DMS53 treated with DMSO at 0.1 percent for 48 hours (cell line): ENCODE results near the gene TERT.
"Not testable (repeated sequence)": the region's sequence is repeated elsewhere in the genome, so short reads cannot be mapped to it uniquely, and the experiment has no call there.

Experiments used
- DNase-seq: peaks from one replicate; lab custom pipeline; 2025; ENCODE audit not compliant: unreplicated experiment; lab: John Stamatoyannopoulos, UW

TERT gene

DNA sequence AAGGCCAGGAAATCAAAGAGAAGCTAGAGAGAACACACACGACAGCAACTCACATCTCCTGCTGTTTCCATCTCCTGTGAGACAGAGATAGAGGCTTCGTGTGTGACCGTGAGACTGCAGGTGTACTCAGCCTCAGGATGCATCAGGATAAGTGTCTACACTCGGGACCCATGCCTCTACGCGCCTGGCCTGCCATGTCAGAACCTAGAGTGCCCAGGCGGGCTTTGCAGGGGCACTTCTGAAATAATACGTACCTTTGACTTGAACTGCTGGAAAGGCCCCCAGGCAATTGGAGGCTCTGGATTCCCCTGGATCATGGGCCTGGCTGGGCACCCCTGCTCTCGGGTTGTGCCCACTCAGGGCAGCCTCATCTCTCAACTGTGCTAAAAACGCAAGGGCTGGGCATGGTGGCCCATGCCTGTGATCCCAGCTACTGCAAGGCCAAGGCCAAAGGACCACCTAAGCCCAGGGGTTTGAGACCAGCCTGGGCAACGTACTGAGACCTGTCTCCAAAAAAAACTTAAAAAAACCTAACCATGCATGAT lies 37.1 kb upstream of the TERT start:
- no peak for DNase-seq

DNA sequence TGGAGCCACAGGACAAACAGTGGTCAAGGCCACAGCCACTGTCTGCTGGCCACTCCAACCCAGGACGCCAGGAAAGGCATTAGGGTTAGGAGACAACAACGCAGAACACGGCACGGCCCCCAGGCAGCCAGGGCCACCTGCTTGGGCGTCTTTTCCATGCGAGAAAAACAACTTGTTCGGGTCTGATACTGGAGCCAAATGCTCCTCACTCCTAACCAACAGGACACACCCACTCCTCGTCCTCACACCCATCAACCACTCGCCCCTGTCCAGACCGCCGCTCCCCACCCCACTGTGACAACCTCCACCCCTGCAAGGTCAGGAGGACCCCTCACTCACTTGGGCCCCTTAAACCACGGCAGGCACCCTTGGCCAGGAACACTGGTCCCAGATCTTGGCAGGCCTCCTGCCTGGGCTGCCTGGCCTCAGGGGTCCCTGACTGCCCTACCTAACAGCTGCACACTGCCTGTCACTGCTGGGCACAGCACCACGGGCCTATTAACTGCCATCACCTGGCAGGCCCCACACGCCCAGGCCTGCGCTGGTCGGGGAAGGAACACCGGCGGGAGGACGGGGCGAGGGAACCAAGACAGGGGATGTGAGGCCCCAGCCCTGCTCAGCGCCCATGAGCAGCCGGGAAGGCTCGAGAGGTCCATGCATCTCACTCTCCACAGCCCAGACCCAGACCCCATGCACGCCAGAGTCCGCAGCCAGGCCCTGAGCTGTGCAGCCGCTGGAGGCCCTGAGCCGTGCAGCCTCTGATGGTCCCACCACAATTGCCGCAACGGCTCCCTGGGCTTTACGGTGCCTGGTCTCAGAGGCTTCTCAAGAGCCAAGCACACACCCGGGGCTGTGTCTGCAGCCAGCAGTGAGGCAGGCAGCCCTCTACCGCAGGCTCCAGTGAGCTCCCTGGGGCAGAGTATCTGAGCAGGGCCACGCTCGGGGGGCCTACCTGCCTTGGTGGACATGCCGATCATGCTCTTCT lies 36.3 kb upstream of the TERT start:
- DNase-seq = no peak

DNA sequence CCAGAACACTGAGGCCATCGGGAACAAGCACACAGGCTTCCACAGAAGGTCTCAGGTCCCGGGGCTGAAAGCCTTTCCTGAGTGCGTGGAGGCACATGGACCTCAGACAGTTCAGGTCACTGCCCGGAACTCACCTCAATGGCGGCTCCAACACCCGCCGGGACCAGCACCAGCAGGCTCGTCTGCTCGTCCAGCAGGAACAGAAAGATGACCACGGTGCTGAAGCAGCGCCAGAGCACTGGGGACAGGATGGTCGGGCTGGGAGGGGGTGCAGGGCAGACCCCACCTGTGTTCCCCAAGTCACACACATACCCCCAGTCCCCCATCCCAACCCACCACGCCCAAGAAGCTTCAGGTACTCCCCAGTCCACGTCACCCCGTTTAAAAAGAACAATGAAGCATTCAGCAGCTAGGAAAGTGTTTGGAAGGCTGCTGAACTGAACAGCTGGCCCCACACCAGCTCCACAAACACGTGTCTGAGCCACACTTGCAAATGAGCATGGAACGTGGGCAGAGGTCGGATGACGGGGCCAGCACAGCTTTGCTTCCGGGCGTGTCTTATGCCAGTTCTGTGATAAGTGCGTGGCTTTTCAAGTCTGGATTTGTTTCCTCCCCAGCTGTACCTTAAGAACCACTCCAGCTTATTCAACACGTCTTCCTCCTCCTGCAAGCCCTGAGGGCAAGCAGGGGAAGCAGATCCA lies 35.4 kb upstream of the TERT start:
- DNase-seq = no peak

DNA sequence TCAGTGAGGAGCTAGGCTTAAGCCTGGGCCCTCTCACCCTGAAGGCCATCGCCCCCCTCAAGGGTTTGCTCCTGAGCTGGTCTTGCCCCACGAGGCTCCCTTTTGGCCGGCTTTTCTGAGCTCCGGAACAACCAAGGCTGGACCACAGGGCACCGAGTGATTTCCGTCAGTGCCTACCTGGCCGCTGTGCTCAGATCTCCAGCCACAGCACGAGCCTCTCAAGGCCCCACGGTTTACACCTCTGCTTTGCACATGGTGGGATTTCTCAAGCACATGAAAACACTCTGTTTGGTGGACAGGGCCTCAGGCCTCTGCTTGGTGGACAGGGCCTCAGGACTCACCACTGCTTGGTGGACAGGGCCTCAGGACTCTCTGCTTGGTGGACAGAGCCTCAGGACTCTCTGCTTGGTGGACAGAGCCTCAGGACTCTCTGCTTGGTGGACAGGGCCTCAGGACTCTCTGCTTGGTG lies 34.3 kb upstream of the TERT start:
- no peak for DNase-seq

DNA sequence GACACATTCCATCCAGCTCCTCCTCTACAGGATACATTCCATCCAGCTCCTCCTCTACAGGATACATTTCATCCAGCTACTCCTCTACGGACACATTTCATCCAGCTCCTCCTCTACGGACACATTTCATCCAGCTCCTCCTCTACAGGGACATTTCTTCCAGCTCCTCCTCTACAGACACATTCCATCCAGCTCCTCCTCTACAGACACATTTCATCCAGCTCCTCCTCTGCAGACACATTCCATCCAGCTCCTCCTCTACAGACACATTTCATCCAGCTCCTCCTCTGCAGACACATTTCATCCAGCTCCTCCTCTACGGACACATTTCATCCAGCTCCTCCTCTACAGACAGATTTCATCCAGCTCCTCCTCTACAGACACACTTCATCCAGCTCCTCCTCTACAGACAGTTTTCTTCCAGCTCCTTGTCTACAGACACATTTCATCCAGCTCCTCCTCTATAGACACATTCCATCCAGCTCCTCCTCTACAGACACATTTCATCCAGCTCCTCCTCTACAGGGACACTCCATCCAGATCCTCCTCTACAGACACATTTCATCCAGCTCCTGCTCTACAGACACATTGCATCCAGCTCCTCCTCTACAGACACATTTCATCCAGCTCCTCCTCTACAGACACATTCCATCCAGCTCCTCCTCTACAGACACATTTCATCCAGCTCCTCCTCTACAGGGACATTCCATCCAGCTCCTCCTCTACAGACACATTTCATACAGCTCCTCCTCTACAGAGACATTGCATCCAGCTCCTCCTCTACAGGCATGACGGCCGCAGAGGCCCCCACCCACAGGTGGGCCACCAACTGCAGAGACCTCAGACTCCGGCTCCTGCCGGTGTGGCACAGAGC lies 33.6 kb upstream of the TERT start:
- not testable (repeated sequence) for DNase-seq

DNA sequence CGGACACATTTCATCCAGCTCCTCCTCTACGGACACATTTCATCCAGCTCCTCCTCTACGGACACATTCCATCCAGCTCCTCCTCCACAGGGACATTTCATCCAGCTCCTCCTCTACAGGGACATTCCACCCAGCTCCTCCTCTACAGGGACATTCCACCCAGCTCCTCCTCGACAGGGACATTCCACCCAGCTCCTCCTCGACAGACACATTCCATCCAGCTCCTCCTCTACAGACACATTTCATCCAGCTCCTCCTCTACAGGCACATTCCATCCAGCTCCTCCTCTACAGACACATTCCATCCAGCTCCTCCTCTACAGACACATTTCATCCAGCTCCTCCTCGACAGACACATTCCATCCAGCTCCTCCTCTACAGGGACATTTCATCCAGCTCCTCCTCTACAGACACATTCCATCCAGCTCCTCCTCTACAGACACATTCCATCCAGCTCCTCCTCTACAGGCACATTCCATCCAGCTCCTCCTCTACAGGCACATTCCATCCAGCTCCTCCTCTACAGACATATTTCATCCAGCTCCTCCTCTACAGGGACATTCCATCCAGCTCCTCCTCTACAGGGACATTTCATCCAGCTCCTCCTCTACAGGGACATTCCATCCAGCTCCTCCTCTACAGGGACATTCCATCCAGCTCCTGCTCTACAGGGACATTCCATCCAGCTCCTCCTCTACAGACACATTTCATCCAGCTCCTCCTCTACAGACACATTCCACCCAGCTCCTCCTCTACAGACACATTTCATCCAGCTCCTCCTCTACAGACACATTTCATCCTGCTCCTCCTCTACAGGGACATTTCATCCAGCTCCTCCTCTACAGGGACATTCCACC lies 32.3 kb upstream of the TERT start:
- not testable (repeated sequence) for DNase-seq

DNA sequence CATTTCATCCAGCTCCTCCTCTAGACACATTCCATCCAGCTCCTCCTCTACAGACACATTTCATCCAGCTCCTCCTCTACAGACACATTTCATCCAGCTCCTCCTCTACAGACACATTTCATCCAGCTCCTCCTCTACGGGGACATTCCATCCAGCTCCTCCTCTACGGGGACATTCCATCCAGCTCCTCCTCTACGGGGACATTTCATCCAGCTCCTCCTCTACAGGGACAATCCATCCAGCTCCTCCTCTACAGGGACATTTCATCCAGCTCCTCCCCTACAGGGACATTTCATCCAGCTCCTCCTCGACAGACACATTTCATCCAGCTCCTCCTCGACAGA lies 31.6 kb upstream of the TERT start:
- not testable (repeated sequence) for DNase-seq

DNA sequence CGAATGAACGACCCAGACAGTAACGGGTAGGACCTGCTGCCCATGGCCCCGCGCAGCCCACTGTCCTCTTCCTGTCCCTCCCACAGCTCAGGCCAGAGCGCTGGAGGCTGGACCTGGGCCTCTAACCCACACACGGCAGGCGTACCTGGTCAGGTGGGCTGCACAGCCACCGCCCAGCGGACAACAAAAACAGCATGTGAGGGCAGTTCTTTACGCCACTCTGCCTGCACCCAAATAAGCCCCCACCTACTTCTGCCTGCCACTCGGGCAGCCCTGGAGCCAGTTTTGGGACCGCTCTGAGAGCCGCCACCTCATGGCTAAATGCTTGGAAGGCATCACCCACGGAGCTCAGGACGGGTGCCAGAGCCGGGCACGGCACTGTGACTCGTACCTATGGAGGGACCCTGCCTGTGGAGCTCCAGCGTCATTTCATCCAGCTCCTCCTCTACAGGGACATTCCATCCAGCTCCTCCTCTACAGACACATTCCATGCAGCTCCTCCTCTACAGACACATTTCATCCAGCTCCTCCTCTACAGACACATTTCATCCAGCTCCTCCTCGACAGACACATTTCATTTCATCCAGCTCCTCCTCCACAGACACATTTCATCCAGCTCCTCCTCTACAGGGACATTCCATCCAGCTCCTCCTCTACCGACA lies 31.1 kb upstream of the TERT start:
- DNase-seq = no peak

DNA sequence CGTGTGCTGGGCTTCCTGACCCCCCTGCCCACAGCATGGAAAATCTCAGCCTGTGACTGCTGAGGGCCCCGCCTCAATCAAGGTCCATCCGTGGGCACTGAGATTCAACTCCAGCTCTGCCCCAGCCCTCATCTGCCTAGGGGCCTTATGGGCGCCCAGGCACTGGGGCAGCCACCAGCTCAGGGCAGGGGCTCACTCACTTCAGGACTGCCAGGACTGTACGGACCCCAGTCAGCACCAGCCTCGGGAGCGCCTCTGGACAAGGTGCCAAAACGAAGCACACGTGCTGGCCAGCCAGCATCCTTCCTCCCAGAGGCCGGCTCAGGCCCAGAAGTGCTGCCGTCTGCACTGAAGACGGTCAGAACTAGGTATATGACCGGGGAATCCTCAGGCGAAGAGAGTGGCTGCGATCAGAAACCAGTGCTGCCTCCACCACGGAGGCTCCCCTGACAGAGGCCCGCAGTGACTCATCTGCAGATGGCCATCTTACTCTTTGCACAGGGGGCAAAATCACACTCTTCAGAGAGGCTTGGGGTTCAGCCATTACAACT lies 30.4 kb upstream of the TERT start:
- DNase-seq = no peak

DNA sequence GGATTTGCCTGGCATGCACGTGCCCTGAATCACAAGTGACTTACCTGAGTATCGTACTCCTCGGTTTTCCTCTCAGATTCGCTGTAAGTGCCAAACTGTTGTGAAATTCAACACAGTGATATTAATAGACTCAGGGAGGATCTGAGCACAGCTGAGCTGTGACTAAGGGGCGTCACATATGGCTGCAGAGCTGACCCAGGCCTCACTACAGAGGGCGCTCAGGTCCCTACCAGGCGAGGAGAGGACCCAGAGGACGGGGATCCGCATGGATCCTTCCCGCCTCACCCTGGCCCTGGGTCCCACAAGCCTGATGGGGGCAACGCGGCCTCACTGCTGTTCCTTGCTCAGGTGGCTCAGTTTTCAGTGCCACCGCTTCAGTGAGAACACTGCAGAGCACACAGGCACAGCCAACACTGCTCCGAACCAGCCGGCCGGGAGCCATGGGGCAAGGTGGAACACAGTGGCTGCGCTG lies 29.9 kb upstream of the TERT start:
- no peak for DNase-seq

DNA sequence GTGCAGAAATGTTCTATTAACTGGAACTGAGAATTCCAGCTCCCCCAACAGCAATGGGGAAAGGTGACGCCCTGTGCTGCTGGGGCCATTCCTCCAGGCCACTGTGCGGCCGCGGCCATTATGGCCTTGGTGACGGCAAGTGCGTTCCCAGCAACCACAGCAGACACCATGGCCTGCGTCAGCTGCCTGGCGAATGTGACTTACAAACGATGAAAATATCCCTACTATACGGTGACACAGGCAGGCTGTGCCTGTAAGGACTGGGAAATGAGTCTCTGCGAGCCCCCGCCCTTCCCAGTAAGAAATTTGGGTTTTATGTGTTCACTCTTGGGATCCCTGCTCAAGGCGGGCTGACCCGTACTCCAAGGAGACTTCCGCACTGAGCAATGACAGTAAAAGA lies 29.4 kb upstream of the TERT start:
- DNase-seq = no peak

DNA sequence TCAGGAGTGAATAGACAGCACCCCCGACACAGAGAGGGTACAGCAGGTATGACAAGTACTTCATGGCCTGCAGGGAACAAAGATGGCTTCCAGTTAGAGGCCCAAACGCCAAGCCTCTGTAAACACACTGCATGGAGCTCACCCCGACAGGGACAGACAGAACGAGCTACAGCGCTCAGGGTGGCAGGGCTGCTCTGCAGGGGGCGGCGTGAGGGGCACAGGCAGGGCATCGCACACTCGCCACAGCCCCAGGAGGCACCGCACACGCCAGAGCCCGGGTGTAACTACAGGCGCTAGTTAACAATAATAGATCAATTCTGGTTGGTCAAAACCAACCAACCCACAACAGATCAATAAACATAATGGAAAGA lies 28.9 kb upstream of the TERT start:
- DNase-seq = no peak

DNA sequence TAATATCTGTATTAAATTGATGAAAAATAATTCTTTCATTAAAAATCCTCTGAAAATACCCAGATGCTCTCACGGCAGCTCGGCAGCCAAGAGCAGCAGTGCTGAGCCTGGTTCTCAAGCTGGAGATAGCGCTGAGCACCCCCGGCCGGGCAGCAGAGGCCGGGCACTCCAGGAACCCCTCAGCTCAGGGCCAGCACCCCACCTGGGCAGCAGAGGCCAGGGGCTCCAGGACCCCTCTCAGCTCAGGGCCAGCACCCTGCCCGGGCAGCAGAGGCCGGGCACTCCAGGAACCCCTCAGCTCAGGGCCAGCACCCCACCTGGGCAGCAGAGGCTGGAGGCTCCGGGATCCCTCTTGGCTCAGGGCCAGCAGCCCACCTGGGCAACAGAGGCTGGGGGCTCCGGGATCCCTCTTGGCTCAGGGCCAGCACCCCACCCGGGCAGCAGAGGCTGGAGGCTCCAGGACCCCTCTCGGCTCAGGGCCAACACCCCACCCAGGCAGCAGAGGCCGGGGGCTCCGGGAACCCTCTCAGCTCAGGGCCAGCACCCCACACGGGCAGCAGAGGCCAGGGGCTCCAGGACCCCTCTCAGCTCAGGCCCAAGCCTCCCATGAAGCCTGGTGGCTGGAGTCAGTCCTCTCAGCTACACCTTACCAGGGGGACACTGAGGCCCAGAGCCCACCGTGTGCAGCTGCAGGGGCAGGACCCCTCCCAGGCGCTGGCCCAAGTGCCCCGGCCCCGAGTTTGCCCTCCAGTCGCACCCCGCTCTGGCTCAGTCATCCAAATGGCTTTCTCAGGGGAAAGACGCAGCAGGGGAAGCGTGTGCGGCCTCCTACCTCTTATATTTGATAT lies 28.3 kb upstream of the TERT start:
- DNase-seq = no peak

DNA sequence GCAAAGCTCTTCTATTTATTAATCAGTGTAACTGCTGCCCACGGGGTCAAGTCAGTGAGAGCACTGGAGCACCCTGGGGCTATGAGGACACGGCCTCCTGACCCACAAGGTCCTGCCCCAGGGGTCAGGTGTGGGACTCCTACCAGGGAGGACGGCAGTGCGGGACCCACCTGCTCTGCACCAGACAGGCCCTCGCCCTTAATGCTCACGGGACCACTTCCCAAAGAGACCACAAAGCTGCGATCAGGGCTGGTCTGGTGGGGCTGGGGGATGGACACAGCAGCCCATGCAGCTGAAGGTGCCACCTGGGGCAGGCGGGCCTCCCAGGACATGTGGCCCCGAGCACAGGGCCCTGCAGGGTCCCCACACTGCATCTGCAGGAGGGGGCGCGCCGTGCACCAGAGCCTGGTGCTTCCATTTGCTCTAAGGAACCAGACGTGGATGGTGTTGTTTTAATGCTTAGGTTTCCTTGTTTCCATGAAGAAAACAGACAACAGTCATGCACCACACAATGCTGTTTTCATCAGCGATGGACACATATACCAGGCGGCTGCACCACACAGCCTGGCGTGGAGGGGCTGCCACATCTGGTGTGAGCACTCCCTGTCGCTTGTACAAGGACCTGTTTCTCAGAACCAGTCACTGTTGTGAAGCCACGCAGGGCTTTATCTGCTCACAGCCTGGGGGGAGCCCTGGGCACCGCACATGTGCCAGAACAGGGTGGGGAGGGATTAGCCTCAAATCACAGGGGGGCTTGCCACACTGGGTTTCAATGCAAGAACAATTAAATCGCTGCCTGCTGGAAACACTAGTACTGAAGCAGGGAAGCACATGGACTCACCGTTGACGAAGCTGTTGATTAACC lies 27.4 kb upstream of the TERT start:
- DNase-seq = no peak

DNA sequence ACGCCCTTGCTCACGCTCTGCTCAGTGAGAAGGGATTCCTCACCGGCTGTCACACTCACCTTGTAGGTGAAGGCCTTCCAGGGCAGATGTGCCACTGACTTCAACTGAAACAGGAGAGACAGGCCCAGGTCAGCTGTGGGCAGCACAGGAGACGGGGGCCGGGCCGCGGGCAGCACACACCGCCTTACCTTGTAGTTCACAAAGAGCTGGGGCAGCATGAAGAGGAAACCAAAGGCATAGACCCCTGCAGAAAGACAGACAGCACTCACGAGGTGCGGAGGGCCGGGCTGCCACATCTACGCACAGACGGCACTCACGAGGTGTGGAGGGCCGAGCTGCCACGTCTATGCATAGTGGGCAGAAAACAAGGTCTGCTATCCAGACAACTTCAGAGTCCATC lies 26.7 kb upstream of the TERT start:
- DNase-seq = no peak

DNA sequence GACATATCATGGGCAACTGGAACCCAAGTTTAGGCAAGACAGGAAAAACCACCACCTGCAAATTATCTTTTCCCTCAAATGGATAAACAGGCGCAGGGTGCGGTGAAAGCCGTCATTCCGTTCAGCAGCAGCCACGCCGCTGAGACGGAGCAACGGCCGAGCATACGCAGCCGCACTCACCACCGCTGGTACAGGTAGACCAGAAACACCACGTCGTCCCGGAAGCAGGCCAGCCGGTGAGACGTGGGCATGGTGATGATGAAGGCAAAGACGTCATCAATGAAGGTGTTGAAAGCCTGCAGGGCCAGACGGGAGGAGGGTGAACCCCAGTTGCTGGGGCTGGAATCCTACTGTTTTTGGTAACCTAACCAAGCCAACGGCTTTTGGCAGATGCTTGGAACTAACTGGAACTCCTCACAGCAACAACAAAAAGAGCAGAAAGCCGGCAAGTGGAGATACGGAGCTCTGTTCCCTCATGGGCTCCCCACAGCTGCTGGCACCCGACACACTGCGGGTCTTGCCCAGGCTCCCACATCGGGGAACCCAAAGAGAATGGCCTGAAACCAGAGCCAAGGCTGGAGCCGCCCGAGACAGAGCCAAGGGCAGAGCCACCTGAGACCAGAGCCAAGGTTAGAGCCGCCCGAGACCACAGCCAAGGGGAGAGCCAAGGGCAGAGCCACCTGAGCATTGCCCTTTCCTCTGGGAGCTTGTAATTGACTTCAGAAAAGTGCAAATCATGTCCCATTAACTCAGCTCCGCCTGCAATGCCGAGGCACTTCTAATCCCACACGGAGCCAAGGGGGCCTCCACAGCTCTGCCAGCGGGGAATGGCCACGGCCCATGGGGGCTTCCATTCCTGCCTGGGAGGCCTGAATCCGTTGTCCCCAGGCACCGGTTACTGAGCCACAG lies 25.8 kb upstream of the TERT start:
- no peak for DNase-seq
